Dendritic cell treated with granulocyte-macrophage colony-stimulating factor and Interleukin-4, amounts not matched to agents 40 ng/mL and 50 ng/mL, for 4 days (primary cell): ENCODE data around the gene INTS3.

Source experiments
- H3K27ac Mint-ChIP-seq: one replicate; pipeline ENCODE4 v1.8.0; 2022; ENCODE audit warnings: mild to moderate bottlenecking, mixed read lengths
- H3K27me3 Mint-ChIP-seq: one replicate; pipeline ENCODE4 v1.8.0; 2022; ENCODE audit warnings: mild to moderate bottlenecking, mixed read lengths
- H3K36me3 Mint-ChIP-seq: one replicate; pipeline ENCODE4 v1.8.0; 2022; ENCODE audit warnings: low read depth, mixed read lengths
- H3K4me1 Mint-ChIP-seq: one replicate; pipeline ENCODE4 v1.8.0; 2022; ENCODE audit warnings: low read depth, mixed read lengths
- H3K4me3 Mint-ChIP-seq: one replicate; pipeline ENCODE4 v1.8.0; 2022; ENCODE audit warnings: mild to moderate bottlenecking, moderate library complexity, mixed read lengths
- H3K9me3 Mint-ChIP-seq: one replicate; pipeline ENCODE4 v1.8.0; 2022; ENCODE audit warnings: mixed read lengths
- intact Hi-C: fragments of 100-400 bp; cut with micrococcal nuclease; formaldehyde crosslinking; loops from one replicate; pipeline ENCODE4 v1.15.0; 2022

The INTS3 gene

DNA sequence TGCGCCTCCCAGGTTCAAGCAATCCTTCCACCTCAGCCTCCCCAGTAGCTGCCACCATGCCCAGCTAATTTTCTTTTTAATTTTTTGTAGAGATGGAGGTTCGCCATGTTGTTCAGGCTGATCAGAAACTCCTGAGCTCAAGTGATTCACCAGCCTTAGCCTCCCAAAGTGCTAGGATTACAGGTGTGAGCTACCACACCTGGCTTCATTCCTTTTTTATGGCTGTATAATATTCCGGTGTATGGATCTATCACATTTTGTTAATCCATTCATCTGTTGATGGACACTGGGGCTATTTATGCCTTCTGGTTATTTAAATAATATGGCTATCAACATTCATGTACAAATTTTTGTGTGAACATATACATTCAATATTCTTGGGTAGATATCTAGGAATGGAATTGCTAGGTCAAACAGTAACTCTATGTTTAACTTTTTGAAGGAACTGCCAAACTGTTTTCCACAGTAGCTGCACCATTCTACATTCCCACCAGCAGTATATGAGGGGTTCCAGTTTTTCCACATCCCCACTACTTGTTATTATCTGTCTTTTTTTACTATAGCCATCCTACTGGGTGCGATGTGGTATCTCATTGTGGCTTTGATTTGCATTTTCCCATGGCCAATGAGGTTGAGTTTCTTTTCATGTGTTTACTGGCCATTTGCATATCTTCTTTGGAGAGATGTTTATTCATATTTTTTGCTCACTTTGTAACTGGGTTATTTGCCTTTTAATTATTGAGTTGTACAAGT, 58.4 kb downstream of the INTS3 start:
- no peaks in the 10 kb centered on the region for H3K27me3 Mint-ChIP-seq
- peaks cover 2% of the 10 kb centered on the region for H3K36me3 Mint-ChIP-seq
- intact Hi-C loops = no loop called here
- no peaks in the 10 kb centered on the region for H3K9me3 Mint-ChIP-seq
- H3K4me1 Mint-ChIP-seq = peaks cover 55% of the 10 kb centered on the region
- H3K27ac Mint-ChIP-seq = no peak overlapping the region
- no peak overlapping the region for H3K4me3 Mint-ChIP-seq

DNA sequence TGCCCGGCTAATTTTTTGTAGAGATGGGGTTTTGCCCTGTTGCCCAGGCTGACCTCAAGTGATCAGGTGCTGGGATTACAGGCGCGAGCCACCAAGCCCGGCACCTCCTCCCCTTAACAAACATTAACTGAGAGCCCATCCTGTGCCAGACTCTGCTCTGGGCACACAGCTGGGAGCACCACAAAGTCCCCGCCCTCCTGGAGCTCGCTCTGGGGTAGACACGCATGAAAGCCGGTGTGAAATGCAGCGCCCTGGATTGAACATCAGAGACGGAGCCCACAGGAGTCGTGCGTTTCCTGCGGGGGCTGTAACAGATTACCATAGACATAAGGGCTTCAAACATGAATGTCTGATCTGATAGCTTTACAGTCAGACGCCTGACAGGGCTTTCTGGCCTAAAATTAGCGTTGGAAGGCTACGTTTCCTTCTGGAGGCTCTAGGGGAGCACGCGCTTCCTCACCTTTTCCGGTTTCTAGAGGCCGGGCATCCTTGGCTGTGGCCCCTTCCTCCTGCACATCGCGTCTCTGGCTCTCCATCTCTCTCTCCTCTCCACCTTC, 61.7 kb downstream of the INTS3 start:
- intact Hi-C loops = loop anchor here (2.0 to 10.0 kb wide), 2 partner anchors 15 to 155 kb away; partner anchors contain the start of gene DENND4B

DNA sequence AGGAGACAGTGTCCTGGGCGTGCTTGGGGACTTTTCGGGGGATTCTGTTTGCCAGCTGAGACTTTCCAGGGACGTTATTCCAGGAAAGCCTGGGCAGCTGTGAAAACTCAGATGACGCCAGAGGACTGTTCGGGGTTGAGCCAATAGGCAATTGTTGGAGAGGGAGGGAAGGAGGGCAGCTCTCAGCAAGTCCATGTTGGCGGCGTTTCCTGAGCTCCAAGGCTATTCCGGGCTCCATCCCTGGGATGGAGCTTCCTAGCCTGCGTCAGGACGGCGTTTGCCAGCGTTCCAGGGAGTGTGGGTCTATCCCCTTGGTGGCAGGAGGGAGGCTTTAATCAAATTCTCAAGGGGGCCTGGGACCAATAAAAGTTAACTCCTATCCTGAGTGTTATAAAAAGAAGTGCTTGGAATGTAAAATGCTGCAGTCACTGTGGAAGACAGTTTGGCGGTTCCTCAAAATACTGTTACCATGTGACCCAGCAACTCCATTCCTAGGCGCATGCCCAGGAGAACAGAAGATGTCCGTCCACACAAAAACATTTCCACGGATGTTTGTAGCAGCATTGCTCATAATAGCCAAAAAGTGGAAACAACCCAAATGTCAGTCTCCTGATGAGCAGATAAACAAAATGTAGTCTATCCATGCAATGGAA, 62.6 kb downstream of the INTS3 start:
- Mint-ChIP-seq H3K36me3 (no peaks in the 10 kb centered on the region), H3K27ac (peak overlapping the region; percentile 90), H3K4me3 (peak overlapping the region; percentile 79), H3K9me3 (no peaks in the 10 kb centered on the region), H3K27me3 (no peaks in the 10 kb centered on the region), H3K4me1 (peaks cover 71% of the 10 kb centered on the region)
- intact Hi-C loops = loop anchor here (2.0 to 10.0 kb wide), 2 partner anchors 14 to 154 kb away; partner anchors contain the start of gene DENND4B

More for the DNA sequence above, 61.7 kb downstream of the INTS3 start:
- Mint-ChIP-seq H3K4me1 (peaks cover 68% of the 10 kb centered on the region), H3K27me3 (no peaks in the 10 kb centered on the region), H3K4me3 (peak overlapping the region; percentile 79), H3K27ac (peak overlapping the region; percentile 90), H3K36me3 (no peaks in the 10 kb centered on the region), H3K9me3 (no peaks in the 10 kb centered on the region)

DNA sequence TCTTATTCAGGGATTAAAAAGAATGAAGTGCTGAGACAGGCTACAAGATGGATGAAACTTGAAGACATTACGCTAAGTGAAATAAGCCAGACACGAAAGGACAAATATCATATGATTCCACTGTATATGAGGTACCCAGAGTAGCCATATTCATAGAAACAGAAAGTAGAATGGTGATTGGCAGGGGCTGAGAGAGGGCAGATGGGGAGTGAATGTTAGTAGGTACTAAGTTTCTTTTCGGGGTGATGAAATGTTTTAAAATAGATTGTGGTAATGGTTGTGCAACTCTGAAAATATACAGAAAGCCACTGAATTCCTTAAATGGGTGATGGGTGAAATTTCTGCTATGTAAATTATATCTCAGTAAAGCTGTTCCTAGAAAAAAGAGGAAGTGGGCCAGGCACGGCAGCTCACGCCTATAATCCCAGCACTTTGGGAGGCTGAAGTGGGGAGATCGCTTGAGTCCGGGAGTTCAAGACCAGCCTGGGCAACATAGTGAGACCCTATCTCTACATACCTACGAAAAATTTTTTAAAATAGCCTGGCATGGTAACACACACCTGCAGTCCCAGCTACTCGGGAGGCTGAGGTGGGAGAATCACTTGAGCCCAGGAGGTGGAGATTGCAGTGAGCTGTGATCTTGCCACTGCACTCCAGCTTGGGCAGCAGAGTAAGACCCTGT, 63.3 kb downstream of the INTS3 start:
- Mint-ChIP-seq H3K36me3 (no peaks in the 10 kb centered on the region), H3K27me3 (no peaks in the 10 kb centered on the region), H3K9me3 (no peaks in the 10 kb centered on the region), H3K4me3 (peak overlapping the region; percentile 79), H3K27ac (peak overlapping the region; percentile 90), H3K4me1 (peaks cover 69% of the 10 kb centered on the region)
- intact Hi-C loops = loop anchor here (2.0 to 10.0 kb wide), 2 partner anchors 14 to 154 kb away; partner anchors contain the start of gene DENND4B

DNA sequence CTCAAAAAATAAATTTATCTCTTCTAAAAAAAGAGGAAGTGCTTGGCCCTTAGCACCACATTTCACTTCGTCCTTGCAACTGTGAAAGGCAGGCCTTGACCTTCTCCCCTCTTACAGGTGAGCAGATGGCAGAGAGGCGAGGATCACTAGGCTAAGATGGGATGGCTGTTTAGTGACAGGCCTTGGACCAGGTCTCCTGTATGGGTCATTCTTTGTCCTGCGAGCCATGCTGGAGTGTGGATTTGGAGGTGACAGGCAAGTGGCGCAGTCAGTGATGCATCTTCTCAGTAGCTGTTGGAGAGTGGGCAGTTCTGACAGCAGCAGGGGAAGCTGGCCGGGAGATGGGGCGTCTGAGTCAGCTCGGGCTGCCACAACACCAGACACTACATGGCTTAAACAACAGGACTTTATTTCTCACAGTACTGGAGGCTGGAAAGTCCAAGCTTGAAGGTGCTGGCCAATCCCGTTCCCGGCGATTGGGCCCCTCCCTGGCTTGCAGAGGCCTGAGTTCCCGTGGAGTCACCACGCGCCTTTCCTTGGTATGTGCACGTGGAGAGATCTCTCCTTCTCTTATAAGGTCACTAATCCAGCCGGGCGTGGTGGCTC, 63.9 kb downstream of the INTS3 start:
- Mint-ChIP-seq H3K36me3 (no peaks in the 10 kb centered on the region), H3K4me3 (peak overlapping the region; percentile 79), H3K9me3 (no peaks in the 10 kb centered on the region), H3K4me1 (peaks cover 74% of the 10 kb centered on the region), H3K27ac (peak overlapping the region; percentile 90), H3K27me3 (no peaks in the 10 kb centered on the region)
- intact Hi-C loops = loop anchor here (2.0 to 10.0 kb wide), 2 partner anchors 13 to 153 kb away; partner anchors contain the start of gene DENND4B

DNA sequence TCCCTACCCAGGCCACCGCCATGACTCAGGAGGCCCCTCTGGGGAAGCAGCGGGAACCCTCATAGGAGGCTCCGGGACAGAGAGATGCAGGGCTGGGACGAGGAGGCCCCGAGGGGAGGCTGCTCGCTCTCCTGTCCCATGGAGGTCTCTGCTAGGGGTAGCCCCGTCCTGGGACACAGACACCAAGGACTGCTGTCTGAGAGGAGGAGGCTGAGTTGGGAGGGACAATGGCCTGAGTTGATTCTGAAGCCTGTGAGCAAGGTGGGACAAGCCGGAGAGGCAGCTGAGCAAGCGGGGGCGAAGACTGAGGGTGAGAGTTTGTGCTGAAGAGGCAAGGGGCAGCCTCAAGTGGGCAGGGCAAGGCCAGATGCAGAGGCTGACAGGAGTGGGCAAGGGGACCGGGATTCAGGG, 64.8 kb downstream of the INTS3 start:
- Mint-ChIP-seq H3K27me3 (no peaks in the 10 kb centered on the region), H3K27ac (peak overlapping the region; percentile 90), H3K4me1 (peaks cover 79% of the 10 kb centered on the region), H3K9me3 (no peaks in the 10 kb centered on the region), H3K4me3 (no peak overlapping the region), H3K36me3 (no peaks in the 10 kb centered on the region)
- intact Hi-C loops = loop anchor here (10.0 kb wide), 1 partner anchor 152 kb away; the partner anchor contains the start of gene DENND4B

DNA sequence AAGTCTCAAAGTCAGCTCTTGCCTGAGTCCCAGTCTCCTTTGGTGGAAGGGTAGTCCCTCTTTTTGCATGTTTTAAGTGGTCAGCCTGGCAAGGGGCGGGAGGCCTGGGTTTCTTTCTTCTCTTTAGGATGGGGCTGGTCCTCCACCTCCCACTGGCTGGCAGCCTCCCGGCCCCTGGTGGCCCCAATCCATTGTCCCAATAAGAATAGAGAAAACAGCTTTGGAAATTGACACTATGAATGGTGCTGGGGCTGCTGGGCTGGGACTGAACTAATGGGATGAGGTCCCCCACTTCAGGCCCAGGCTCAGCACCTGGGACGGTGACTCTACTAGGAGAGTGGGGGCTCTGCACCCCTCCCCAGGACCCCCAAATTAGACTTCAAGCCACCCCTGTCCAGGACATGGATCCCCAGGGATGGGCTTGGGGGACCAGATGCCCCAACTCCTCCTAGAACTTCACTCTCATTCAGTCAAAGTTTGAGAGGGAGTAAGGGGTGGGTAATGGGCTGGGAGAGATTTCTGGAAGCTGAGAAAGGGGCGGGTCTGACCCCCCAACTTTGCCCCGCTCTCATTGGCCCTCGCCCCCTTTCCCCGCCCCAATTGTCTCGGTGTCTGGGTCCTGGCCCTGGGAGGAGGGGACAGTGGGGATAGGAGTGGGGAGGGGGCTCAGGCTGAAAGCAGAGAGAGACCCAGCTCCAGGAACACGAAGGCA, 65.6 kb downstream of the INTS3 start:
- Mint-ChIP-seq H3K4me3 (no peak overlapping the region), H3K9me3 (no peaks in the 10 kb centered on the region), H3K4me1 (peaks cover 75% of the 10 kb centered on the region), H3K36me3 (no peaks in the 10 kb centered on the region), H3K27ac (peak overlapping the region; percentile 90), H3K27me3 (no peaks in the 10 kb centered on the region)
- intact Hi-C loops = loop anchor here (10.0 kb wide), 1 partner anchor 151 kb away; the partner anchor contains the start of gene DENND4B

DNA sequence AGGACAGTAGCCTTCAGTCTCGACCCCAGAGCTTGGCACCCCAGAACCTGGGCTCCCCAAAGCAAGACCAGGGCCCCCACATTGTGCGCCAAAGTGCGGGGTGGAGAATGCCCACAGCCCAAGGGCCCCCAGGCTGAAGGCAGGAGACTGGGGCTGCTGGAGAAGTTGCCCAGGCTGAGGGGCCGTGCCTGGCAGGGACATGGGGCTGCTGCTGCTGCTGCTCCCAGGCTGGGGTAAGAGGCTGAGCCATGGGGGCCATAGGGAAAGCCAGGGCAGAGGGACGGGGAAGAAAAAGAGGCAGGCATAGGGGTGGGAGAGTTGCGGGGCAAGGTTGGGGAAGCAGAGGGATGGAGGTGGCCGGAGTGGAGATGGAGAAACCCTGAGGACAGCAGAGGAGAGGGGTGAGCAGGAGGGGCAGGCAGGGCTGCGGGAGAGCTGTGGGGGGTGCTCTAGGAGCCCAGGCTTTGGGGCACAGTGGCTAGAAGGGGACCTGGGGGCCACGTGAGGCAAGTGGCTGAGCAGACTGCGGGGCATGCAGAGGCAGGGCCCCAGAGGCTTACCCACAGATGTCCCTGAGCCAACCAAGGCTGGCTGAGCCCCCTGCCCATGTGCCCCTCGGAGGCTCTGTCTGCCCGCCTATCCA, 66.2 kb downstream of the INTS3 start:
- peaks cover under 1% of the 10 kb centered on the region for H3K36me3 Mint-ChIP-seq
- peak overlapping the region; percentile 76 for H3K27ac Mint-ChIP-seq
- H3K9me3 Mint-ChIP-seq = no peaks in the 10 kb centered on the region
- H3K4me3 Mint-ChIP-seq = no peak overlapping the region
- intact Hi-C loops = loop anchor here (10.0 kb wide), 1 partner anchor 151 kb away; the partner anchor contains the start of gene DENND4B
- H3K27me3 Mint-ChIP-seq = no peaks in the 10 kb centered on the region
- peaks cover 68% of the 10 kb centered on the region for H3K4me1 Mint-ChIP-seq

DNA sequence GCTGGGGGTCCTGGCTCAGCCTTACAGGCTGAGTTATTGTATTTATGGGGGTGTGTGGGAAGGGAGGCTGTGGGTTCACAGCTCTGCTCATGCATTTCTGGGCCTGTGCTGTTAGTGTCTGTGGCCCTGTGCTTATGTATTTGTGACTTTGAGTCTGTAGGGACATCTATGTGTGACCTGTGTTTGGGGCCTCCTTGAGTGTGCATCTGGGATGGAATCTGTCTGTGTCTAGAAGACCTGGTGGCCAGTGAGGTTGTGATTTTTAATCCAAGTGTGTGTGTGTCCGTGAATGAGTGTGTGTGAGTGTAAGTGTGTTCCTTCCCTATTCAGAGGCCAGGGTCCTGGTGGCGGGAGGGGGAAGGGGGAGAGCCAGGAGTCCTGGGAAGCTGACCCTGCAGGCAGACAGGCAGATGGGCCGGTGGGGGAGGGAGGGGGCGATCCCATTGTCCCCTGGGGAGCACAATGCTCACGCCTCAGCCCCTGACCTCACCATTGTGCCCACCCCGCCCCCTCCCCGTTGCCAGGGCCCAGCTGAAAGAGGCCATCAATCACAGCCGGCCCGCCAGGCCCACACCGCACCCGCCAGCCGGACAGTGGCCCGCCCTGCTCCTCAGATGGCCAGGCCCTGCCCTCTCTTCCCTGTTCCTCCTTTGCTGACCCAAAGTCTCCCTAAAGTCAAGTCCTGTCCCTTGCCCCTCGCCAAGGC, 66.9 kb downstream of the INTS3 start:
- Mint-ChIP-seq H3K9me3 (no peaks in the 10 kb centered on the region), H3K4me1 (peaks cover 63% of the 10 kb centered on the region), H3K27ac (peak overlapping the region; percentile 76), H3K27me3 (no peaks in the 10 kb centered on the region), H3K4me3 (no peak overlapping the region), H3K36me3 (peaks cover 7% of the 10 kb centered on the region)
- intact Hi-C loops = loop anchor here (10.0 kb wide), 1 partner anchor 150 kb away; the partner anchor contains the start of gene DENND4B

DNA sequence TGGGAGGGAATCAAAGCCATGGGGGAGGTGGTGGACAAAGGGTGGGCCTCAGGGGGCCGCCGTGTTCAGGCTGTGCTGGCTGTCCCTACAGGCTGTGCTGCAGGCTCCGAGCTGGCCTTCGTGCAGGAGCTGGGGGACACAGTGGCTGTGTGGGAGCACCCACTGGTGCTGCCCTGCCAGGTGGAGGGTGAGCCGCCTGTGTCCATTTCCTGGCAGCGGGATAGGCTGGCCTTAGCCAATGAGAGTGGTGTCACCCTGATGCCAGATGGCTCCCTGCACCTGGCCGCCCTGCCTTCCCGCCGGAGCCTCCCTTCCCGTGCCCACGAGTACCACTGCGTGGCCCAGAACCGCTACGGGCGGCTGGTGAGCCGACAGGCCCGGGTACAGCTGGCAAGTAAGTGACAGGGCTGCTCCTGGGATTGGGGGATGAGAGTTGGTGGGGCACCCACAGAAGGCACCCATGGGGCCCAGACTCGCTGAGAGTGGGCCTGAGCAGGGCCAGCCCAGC, 67.5 kb downstream of the INTS3 start:
- Mint-ChIP-seq H3K27ac (peak overlapping the region; percentile 76), H3K4me3 (no peak overlapping the region), H3K27me3 (no peaks in the 10 kb centered on the region), H3K9me3 (no peaks in the 10 kb centered on the region), H3K4me1 (peaks cover 57% of the 10 kb centered on the region), H3K36me3 (peaks cover 13% of the 10 kb centered on the region)
- intact Hi-C loops = loop anchor here (10.0 kb wide), 1 partner anchor 149 kb away; the partner anchor contains the start of gene DENND4B

DNA sequence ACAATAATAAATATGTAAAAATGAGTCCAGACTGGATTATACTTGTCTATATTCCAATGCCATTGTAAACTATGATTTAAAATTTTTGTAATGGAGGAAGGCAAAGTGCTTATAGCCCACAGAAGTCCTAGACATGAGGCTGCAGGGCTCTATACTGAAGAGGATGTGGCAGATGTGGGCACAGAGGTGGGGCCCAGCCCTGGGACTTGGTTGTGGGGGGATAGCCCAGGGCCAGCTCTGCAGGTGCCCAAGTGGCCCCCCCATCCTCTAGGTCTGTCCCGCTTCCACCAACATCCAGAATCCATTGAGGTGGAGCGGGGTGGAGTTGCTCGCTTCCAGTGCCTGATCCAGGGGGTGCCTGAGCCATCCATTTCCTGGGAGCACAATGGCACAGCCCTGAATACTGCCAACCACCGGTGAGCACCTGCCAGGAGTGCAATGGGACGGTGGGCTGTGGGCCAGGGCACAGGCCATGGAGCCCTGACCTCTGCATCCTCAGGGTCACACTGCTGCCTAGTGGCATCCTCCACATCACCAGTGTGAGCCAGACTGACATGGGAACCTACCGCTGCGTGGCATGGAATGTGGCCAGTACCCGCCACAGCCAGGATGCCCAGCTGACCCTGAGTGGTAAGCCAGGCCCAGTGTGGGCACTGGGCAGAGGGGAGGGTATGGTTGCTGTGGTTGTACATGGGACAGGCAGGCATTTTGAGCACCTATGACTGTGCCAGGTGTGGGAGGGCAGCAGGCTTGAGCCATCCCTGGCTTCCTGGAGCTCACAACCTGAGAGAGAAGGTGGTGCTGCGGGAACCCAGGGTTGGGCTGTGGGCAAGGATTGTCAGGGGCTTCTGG, 68.3 kb downstream of the INTS3 start:
- no peaks in the 10 kb centered on the region for H3K27me3 Mint-ChIP-seq
- H3K27ac Mint-ChIP-seq = peak overlapping the region; percentile 25
- H3K9me3 Mint-ChIP-seq = no peaks in the 10 kb centered on the region
- H3K36me3 Mint-ChIP-seq = peaks cover 21% of the 10 kb centered on the region
- H3K4me3 Mint-ChIP-seq = no peak overlapping the region
- intact Hi-C loops = loop anchor here (2.0 to 10.0 kb wide), 2 partner anchors 149 to 191 kb away; partner anchors contain the start of genes DENND4B and RAB13
- H3K4me1 Mint-ChIP-seq = peaks cover 56% of the 10 kb centered on the region
